A673 (cell line): ENCODE measurements around the gene IQGAP1. TPM values are rescaled to one million over a fixed set of nuclear protein-coding genes. Genes with fewer than 3 reads are reported as not detected.

ENCODE experiments used
- BruUV-seq: library from RNA; stranded (reverse); fragments of 400-500 nt; replicated peaks from 2 replicates; lab custom pipeline; 2021; lab: Mats Ljungman, UMichigan
- CTCF ChIA-PET: fragments of 300-600 bp; sonication (Branson Sonifier 250); formaldehyde crosslinking; loops from one replicate; lab custom pipeline; 2022; ENCODE audit warnings: antibody characterized with exemption; lab: Charles Lee
- POLR2A ChIA-PET: fragments of 300-600 bp; sonication (Branson Sonifier 250); formaldehyde crosslinking; loops from one replicate; lab custom pipeline; 2022; ENCODE audit warnings: antibody characterized with exemption; ENCODE audit not compliant: low non-redundant PET; lab: Charles Lee
- DNase-seq: peaks from one replicate; pipeline ENCODE4 v3.0.0-alpha.2; 2015; ENCODE audit warnings: low spot score
- H3K27ac ChIP-seq: fragments of 200-600 bp; sonication (generic); 2 replicates; pipeline ENCODE4 v1.5.1; 2016; ENCODE audit warnings: mixed run types, low read depth, mild to moderate bottlenecking, mixed read lengths, antibody characterized with exemption, low read length; ENCODE audit not compliant: poor library complexity, severe bottlenecking
- H3K27me3 ChIP-seq: fragments of 200-600 bp; sonication (generic); replicated peaks from 2 replicates; pipeline ENCODE4 v1.6.1; 2017; ENCODE audit warnings: mixed run types, low read depth, mild to moderate bottlenecking, mixed read lengths, antibody characterized with exemption, low read length; ENCODE audit not compliant: insufficient read depth, poor library complexity
- H3K36me3 ChIP-seq: fragments of 200-600 bp; sonication (generic); 2 replicates; pipeline ENCODE4 v1.6.1; 2016; ENCODE audit warnings: mixed run types, mild to moderate bottlenecking, mixed read lengths, antibody characterized with exemption, low read length; ENCODE audit not compliant: insufficient read depth, poor library complexity, severe bottlenecking
- H3K4me1 ChIP-seq: fragments of 200-600 bp; sonication (generic); 2 replicates; pipeline ENCODE4 v1.6.1; 2017; ENCODE audit warnings: mixed run types, mild to moderate bottlenecking, mixed read lengths, antibody characterized with exemption, low read length; ENCODE audit not compliant: insufficient read depth, poor library complexity, severe bottlenecking
- H3K4me3 ChIP-seq: fragments of 200-600 bp; sonication (generic); 2 replicates; pipeline ENCODE4 v1.5.1; 2016; ENCODE audit warnings: low read depth, mixed run types, mild to moderate bottlenecking, mixed read lengths, low read length; ENCODE audit not compliant: poor library complexity, severe bottlenecking
- H3K9me3 ChIP-seq: fragments of 200-600 bp; sonication (generic); 2 replicates; pipeline ENCODE4 v1.6.1; 2016; ENCODE audit warnings: mixed run types, low read depth, mild to moderate bottlenecking, mixed read lengths, antibody characterized with exemption, low read length; ENCODE audit not compliant: poor library complexity, severe bottlenecking
- EZH2 ChIP-seq: fragments of 200-600 bp; sonication (generic); IDR thresholded peaks from 2 replicates; pipeline ENCODE4 v1.6.1; 2017; ENCODE audit warnings: borderline replicate concordance, low read depth, mild to moderate bottlenecking, mixed read lengths, antibody characterized with exemption, low read length; ENCODE audit not compliant: poor library complexity, severe bottlenecking
- intact Hi-C: fragments of 100-400 bp; cut with micrococcal nuclease; formaldehyde crosslinking; loops from one replicate; pipeline ENCODE4 v1.10.0; 2022; ENCODE audit not compliant: unreplicated experiment
- total RNA-seq: library from RNA; stranded (reverse); gene quantifications from 2 replicates; pipeline ENCODE4 v1.2.3, GENCODE V29; 2021
- TF ChIP-seq, protein P1 (sequence below): fragments of 300-800, 200-600 bp; sonication (generic); conservative IDR thresholded peaks from 2 replicates; pipeline ENCODE4 v1.5.1; 2017; ENCODE audit warnings: low read depth, mild to moderate bottlenecking, antibody characterized with exemption, low read length, moderate library complexity, mixed read lengths

The IQGAP1 gene
- total RNA-seq, 1 experiment from 2014 or later = 119 TPM

DNA sequence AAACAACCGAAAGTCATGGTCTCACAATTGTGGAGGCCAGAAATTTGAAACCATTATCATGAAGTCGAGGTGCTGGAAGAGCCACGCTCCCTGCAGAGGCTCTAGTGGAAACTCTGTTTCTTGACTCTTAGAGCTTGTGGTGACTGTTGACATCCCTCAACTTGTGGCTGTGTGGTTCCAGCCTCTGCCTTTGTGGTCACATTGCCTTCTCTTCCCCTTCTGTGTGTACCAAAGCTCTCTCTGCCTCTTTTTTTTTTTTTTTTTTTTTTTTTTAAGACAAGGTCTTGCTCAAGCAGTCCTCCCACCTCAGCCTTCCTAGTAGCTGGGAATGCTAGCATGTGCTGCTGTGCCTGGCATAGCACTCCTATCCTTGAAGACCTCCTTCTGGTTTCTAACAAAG lies 93.0 kb downstream of the IQGAP1 start:
- CTCF ChIA-PET = interaction anchor here (0.5 to 2.7 kb wide), 4 partner anchors 22 to 423 kb away, joined by 4 to 17 read pairs (median 12); no protein-coding TSS in a partner anchor
- H3K27ac ChIP-seq = no peak overlapping the region
- intact Hi-C loops = no loop called here
- peaks cover 61% of the 10 kb centered on the region for H3K36me3 ChIP-seq
- peaks cover 3% of the 10 kb centered on the region for H3K4me1 ChIP-seq
- DNase-seq = no peak
- TF ChIP-seq EZH2 = no peak
- no peaks in the 10 kb centered on the region for H3K9me3 ChIP-seq
- H3K4me3 ChIP-seq = no peak overlapping the region
- POLR2A ChIA-PET = no interaction called here
- H3K27me3 ChIP-seq = no peaks in the 10 kb centered on the region
- no TSS peak for BruUV-seq

DNA sequence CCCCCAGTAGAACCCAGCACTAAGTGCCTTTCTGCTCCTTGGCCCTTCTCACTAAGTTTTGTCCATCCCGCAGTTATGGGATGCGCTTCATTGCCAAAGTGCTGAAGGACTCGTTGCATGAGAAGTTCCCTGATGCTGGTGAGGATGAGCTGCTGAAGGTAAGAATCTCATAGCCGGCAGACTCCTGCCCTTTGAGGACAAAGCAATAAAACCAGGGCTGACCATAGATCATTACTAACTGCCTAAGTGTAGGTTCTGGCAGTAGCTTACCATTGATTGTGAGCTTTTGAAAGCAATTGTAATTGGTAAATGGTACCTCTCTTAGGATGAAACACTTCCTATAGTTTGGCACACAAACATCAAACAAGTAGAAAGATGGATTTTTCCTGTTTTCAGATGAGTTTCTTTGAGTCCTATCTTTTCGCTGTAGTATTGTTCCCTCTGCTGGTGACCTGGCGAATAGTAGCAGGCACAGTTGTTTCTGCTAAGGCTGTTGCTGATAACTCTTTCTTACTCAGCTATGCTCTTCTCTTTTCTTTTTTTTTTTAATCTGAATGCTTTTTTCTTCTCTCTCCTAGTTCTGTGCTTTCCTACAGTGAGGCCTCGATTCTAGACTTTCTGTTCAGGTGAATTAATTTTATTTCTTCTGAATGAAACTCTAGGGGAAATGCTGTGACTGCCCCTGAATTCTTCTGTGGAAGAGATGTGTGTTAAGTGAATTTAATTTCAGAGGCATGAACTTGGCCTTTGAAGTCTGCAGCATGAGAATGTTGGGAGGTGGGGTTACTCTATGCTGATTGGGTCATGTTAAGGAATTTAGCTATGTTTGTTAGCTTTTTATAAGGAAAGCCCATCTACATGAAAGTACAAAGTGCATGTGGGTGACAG lies 94.3 kb downstream of the IQGAP1 start:
- no peaks in the 10 kb centered on the region for H3K9me3 ChIP-seq
- H3K4me1 ChIP-seq = peaks cover 3% of the 10 kb centered on the region
- POLR2A ChIA-PET = no interaction called here
- H3K27me3 ChIP-seq = no peaks in the 10 kb centered on the region
- peak; percentile 67 for DNase-seq
- CTCF ChIA-PET = interaction anchor here (1.0 to 2.7 kb wide), 3 partner anchors 120 to 189 kb away, joined by 3 to 17 read pairs (median 11); no protein-coding TSS in a partner anchor
- peaks cover 58% of the 10 kb centered on the region for H3K36me3 ChIP-seq
- intact Hi-C loops = loop anchor here (1.0 kb wide), 2 partner anchors 120 to 162 kb away; no protein-coding TSS in a partner anchor
- no peak overlapping the region for H3K4me3 ChIP-seq
- H3K27ac ChIP-seq = no peak overlapping the region
- no TSS peak for BruUV-seq
- TF ChIP-seq, protein P1, sequence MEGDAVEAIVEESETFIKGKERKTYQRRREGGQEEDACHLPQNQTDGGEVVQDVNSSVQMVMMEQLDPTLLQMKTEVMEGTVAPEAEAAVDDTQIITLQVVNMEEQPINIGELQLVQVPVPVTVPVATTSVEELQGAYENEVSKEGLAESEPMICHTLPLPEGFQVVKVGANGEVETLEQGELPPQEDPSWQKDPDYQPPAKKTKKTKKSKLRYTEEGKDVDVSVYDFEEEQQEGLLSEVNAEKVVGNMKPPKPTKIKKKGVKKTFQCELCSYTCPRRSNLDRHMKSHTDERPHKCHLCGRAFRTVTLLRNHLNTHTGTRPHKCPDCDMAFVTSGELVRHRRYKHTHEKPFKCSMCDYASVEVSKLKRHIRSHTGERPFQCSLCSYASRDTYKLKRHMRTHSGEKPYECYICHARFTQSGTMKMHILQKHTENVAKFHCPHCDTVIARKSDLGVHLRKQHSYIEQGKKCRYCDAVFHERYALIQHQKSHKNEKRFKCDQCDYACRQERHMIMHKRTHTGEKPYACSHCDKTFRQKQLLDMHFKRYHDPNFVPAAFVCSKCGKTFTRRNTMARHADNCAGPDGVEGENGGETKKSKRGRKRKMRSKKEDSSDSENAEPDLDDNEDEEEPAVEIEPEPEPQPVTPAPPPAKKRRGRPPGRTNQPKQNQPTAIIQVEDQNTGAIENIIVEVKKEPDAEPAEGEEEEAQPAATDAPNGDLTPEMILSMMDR = peak; percentile 80
- TF ChIP-seq EZH2 = no peak

DNA sequence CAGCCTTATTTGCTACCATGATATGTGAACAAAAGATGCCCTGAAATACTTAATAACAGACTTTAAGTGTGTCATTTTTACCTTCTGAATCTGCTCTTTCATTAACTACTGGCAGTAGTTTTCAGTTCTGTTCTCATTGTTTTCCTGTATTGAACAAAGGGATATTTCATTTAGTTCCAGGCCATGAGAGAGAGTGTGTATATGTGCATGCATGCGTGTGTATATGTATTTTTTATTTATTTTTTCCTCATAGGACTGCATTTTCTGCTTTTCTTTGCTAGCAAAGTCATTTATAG lies 94.9 kb downstream of the IQGAP1 start:
- POLR2A ChIA-PET = no interaction called here
- no peak overlapping the region for H3K27ac ChIP-seq
- H3K4me1 ChIP-seq = peaks cover 3% of the 10 kb centered on the region
- TF ChIP-seq, protein P1 = no peak
- TF ChIP-seq EZH2 = no peak
- H3K4me3 ChIP-seq = no peak overlapping the region
- CTCF ChIA-PET = interaction anchor here (1.0 to 2.7 kb wide), 3 partner anchors 120 to 190 kb away, joined by 3 to 17 read pairs (median 11); no protein-coding TSS in a partner anchor
- no peaks in the 10 kb centered on the region for H3K9me3 ChIP-seq
- no TSS peak for BruUV-seq
- DNase-seq = no peak
- no peaks in the 10 kb centered on the region for H3K27me3 ChIP-seq
- intact Hi-C loops = no loop called here
- H3K36me3 ChIP-seq = peaks cover 56% of the 10 kb centered on the region
